ENCODE data around the gene SCPEP1. TPM values are rescaled to one million over a fixed set of nuclear protein-coding genes. Genes with fewer than 3 reads are reported as not detected.

Gene SCPEP1
- total and polyA plus RNA-seq, 2 donors from 2014 or later = 64.0 to 130 TPM

DNA sequence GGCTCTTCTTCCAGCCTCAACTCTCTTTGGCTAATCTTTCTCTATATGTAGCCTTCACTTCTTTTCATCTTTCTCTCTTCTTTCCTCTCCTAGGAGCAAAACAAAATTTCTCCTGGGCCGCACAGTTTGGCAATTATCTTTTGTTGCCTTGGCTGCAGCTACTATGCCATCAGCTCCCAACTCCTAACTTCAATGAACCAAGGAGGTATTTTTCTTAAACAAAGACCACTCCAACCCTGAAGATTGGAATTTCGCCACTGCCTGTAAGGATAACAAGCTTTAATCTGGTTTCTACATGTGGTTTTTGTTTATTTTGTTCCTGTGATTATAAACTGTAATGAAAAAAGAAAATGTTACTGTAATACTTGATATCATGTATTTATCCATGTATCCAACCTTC is 2.3 kb upstream of the SCPEP1 start:
- DNase-seq (no peak), FAIRE-seq (no peak)
- intact Hi-C loops (cut with DNase I) = no loop called here
- H3K4me1 ChIP-seq (ENCODE audit: control insufficient read depth in 2 of 3, insufficient read depth in 2 of 3, low read depth in 1 of 3, low read length in 3 of 3) = peaks cover 0 to 12% (median 12%) of the 10 kb centered on the region in 3 donors
- no peak overlapping the region for H3K4me3 ChIP-seq (ENCODE audit: low read length in 3 of 3)
- no peaks in the 10 kb centered on the region for H3K27me3 ChIP-seq (ENCODE audit: control insufficient read depth, insufficient read depth, low read length)
- H3K9ac ChIP-seq (ENCODE audit: low read length in 3 of 3) = no peak overlapping the region
- H3K9me3 ChIP-seq (ENCODE audit: control insufficient read depth in 2 of 3, insufficient read depth in 1 of 3, low read length in 3 of 3) = no peaks in the 10 kb centered on the region
- no peak overlapping the region for H3K27ac ChIP-seq (ENCODE audit: low read depth in 2 of 2, low read length in 2 of 2)
- TF ChIP-seq, protein P1, sequence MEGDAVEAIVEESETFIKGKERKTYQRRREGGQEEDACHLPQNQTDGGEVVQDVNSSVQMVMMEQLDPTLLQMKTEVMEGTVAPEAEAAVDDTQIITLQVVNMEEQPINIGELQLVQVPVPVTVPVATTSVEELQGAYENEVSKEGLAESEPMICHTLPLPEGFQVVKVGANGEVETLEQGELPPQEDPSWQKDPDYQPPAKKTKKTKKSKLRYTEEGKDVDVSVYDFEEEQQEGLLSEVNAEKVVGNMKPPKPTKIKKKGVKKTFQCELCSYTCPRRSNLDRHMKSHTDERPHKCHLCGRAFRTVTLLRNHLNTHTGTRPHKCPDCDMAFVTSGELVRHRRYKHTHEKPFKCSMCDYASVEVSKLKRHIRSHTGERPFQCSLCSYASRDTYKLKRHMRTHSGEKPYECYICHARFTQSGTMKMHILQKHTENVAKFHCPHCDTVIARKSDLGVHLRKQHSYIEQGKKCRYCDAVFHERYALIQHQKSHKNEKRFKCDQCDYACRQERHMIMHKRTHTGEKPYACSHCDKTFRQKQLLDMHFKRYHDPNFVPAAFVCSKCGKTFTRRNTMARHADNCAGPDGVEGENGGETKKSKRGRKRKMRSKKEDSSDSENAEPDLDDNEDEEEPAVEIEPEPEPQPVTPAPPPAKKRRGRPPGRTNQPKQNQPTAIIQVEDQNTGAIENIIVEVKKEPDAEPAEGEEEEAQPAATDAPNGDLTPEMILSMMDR (IDR thresholded peaks at IDR 0.05; ENCODE audit: borderline replicate concordance, extremely low read depth, insufficient read depth) = no peak
- H3K36me3 ChIP-seq (ENCODE audit: control insufficient read depth in 2 of 3, insufficient read depth in 3 of 3, low read length in 3 of 3) = no peaks in the 10 kb centered on the region

DNA sequence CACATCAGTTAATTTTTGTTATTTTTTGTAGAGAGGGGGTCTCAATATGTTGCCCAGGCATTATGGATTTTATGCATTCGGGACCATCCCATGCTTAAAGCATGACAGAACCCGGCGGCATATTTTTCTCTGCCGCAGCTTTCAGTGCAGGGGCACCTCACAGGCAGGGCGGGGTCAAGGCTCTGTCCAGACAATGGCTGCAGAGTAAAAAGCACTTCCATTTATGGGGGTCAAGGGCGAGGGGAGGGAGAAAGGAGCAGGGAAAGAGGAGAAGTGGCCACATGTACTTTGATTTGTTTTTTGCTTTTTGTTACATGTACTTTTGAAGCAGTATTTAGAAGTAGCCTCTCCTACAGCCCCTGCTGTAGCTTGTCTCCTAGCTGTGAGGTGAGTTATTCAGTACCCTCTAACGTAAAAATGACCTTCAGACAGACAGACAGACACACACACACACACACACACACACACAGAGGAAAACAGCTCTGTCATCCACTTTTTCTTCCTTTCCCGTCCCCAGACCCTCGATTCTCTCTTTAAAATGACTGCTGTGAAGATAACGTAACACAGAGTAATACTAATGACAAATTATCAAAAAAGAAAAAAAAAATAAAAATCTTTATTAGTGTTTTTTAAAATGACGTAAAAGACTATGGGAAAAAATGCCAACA is 856 bp upstream of the SCPEP1 start:
- Histone ChIP-seq H3K4me3 (ENCODE audit: low read length in 3 of 3) (peak overlapping the region in 2 of 3 donors; percentile 84 to 86), H3K4me1 (ENCODE audit: control insufficient read depth in 2 of 3, insufficient read depth in 2 of 3, low read depth in 1 of 3, low read length in 3 of 3) (peaks cover 0 to 12% (median 12%) of the 10 kb centered on the region in 3 donors), H3K9ac (ENCODE audit: low read length in 3 of 3) (peak overlapping the region in 1 of 3 donors; percentile 36), H3K9me3 (ENCODE audit: control insufficient read depth in 2 of 3, insufficient read depth in 1 of 3, low read length in 3 of 3) (no peaks in the 10 kb centered on the region), H3K27ac (ENCODE audit: low read depth in 2 of 2, low read length in 2 of 2) (no peak overlapping the region), H3K36me3 (ENCODE audit: control insufficient read depth in 2 of 3, insufficient read depth in 3 of 3, low read length in 3 of 3) (peaks cover 0 to 5% (median 0%) of the 10 kb centered on the region in 3 donors), H3K27me3 (ENCODE audit: control insufficient read depth, insufficient read depth, low read length) (no peaks in the 10 kb centered on the region)
- peak; percentile 57 for FAIRE-seq
- intact Hi-C loops (cut with DNase I) = no loop called here
- DNase-seq = no peak
- TF ChIP-seq, protein P1 (IDR thresholded peaks at IDR 0.05; ENCODE audit: borderline replicate concordance, extremely low read depth, insufficient read depth) = no peak

DNA sequence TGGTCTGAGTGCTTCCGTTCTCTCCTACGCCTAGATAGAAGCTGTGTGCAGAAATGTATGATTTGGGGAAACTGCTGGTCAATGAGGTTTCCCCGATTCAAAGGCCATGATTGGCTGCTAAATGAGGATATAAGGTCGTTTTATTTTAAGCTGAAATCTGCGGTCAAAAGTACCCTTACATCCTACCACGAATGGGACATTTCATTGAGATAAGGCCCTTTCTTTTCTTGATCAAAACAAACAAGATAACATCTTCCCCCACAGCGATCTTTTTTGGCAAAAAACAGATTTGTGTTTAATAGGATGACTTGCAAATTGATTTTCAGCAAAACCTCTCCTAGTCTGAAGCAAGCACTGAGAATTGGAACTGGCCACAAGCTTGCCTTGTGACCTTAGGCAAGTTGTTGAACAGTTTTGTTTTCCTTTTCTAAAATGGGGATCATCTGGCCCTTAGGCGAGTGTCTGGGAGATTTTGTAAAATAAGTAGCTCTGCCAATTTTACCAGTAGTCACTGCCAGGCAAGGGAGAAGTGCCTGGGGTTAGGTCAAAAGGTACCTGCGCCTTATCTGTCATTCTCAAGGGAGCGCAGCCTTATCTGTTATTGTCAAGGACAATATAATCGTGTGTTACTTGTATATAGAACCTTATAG is 635 bp downstream of the SCPEP1 start:
- DNase-seq (no peak), FAIRE-seq (no peak)
- no peaks in the 10 kb centered on the region for H3K27me3 ChIP-seq (ENCODE audit: control insufficient read depth, insufficient read depth, low read length)
- TF ChIP-seq, protein P1 (IDR thresholded peaks at IDR 0.05; ENCODE audit: borderline replicate concordance, extremely low read depth, insufficient read depth) = no peak
- intact Hi-C loops (cut with DNase I) = no loop called here
- H3K4me3 ChIP-seq (ENCODE audit: low read length in 3 of 3) = peak overlapping the region; percentile 74 to 86 (median 75)
- H3K36me3 ChIP-seq (ENCODE audit: control insufficient read depth in 2 of 3, insufficient read depth in 3 of 3, low read length in 3 of 3) = peaks cover 0 to 5% (median 0%) of the 10 kb centered on the region in 3 donors
- peaks cover 0 to 12% (median 12%) of the 10 kb centered on the region in 3 donors for H3K4me1 ChIP-seq (ENCODE audit: control insufficient read depth in 2 of 3, insufficient read depth in 2 of 3, low read depth in 1 of 3, low read length in 3 of 3)
- peak overlapping the region; percentile 52 to 74 (median 58) for H3K9ac ChIP-seq (ENCODE audit: low read length in 3 of 3)
- H3K27ac ChIP-seq (ENCODE audit: low read depth in 2 of 2, low read length in 2 of 2) = peak overlapping the region in 1 of 2 donors; percentile 20
- no peaks in the 10 kb centered on the region for H3K9me3 ChIP-seq (ENCODE audit: control insufficient read depth in 2 of 3, insufficient read depth in 1 of 3, low read length in 3 of 3)
